CD4-positive, alpha-beta T cell (primary cell): ENCODE data around the gene TMEM187. TPM values are rescaled to one million over a fixed set of nuclear protein-coding genes. Genes with fewer than 3 reads are reported as not detected.

ENCODE experiments used
- ATAC-seq: fragments of 200-7000 bp; cut with Tn5 transposase; one replicate; pipeline ENCODE4 v1.10.0; 2022; ENCODE audit warnings: mild to moderate bottlenecking; ENCODE audit not compliant: poor library complexity
- CTCF ChIA-PET: fragments of 350-600 bp; sonication (Branson Sonifier 250); formaldehyde crosslinking; loops from one replicate; lab custom pipeline; 2021; ENCODE audit warnings: antibody characterized with exemption, inconsistent platforms; lab: Charles Lee
- POLR2A ChIA-PET: fragments of 350-600 bp; sonication (Branson Sonifier 250); formaldehyde crosslinking; loops from one replicate; lab custom pipeline; 2021; ENCODE audit warnings: antibody characterized with exemption, inconsistent platforms; lab: Charles Lee
- DNase-seq, 14 experiments: peaks; one replicate each; pipeline ENCODE4 v3.0.0-alpha.2; 2013 to 2020; ENCODE audit warnings: mixed read lengths in 2 of 14
- H3K27ac ChIP-seq, 2 donors: one replicate each; pipeline versions ENCODE4 v1.5.1 to v1.7.0; 2013; ENCODE audit warnings: low read length in 2 of 2, low read depth in 1 of 2, mild to moderate bottlenecking in 1 of 2
- H3K27me3 ChIP-seq, 2 experiments: 1 replicate in 1 of 2; 2 replicates in 1 of 2; pipeline versions ENCODE4 v1.6.1 to v1.7.0; 2013; ENCODE audit warnings: low read length in 2 of 2, control low read depth in 1 of 2, mild to moderate bottlenecking in 1 of 2, moderate library complexity in 1 of 2; ENCODE audit not compliant: insufficient read depth in 2 of 2, control insufficient read depth in 1 of 2
- H3K36me3 ChIP-seq: one replicate; pipeline ENCODE4 v1.6.1; 2013; ENCODE audit warnings: low read length, control low read depth; ENCODE audit not compliant: insufficient read depth
- H3K4me1 ChIP-seq: one replicate; pipeline ENCODE4 v1.6.1; 2013; ENCODE audit warnings: low read length, control low read depth; ENCODE audit not compliant: insufficient read depth
- H3K4me3 ChIP-seq: one replicate; pipeline ENCODE4 v1.5.1; 2013; ENCODE audit warnings: mild to moderate bottlenecking, low read length, moderate library complexity
- H3K9me3 ChIP-seq, 2 experiments: 1 replicate in 1 of 2; 2 replicates in 1 of 2; pipeline versions ENCODE4 v1.6.1 to v1.7.0; 2013; ENCODE audit warnings: low read length in 2 of 2, mild to moderate bottlenecking in 2 of 2, control low read depth in 1 of 2, moderate library complexity in 1 of 2; ENCODE audit not compliant: control insufficient read depth in 1 of 2, insufficient read depth in 1 of 2
- H3K27ac Mint-ChIP-seq: one replicate; pipeline ENCODE4 v1.8.0; 2020; ENCODE audit warnings: mixed read lengths
- H3K27me3 Mint-ChIP-seq: one replicate; pipeline ENCODE4 v1.8.0; 2021; ENCODE audit warnings: mixed read lengths
- H3K36me3 Mint-ChIP-seq: one replicate; pipeline ENCODE4 v1.8.0; 2021; ENCODE audit warnings: low read depth, mixed read lengths
- H3K4me1 Mint-ChIP-seq: one replicate; pipeline ENCODE4 v1.8.0; 2021; ENCODE audit warnings: low read depth, mixed read lengths
- H3K4me3 Mint-ChIP-seq: one replicate; pipeline ENCODE4 v1.8.0; 2020; ENCODE audit warnings: mild to moderate bottlenecking, mixed read lengths
- H3K9me3 Mint-ChIP-seq: one replicate; pipeline ENCODE4 v1.8.0; 2020; ENCODE audit warnings: mixed read lengths
- intact Hi-C, 2 experiments: fragments of 100-400 bp; cut with DNase I in 1 of 2; cut with micrococcal nuclease in 1 of 2; formaldehyde crosslinking; loops; one replicate each; pipeline versions ENCODE4 v1.15.1 to v1.9.0; 2023 to 2025; cut with DNase I, micrococcal nuclease
- total RNA-seq, 174 experiments: library from RNA in 2 of 174; stranded (reverse) in 2 of 174; gene quantifications; one replicate each; pipeline ENCODE4 v1.2.3 and lab custom pipeline; 2021 to 2026
- TF ChIP-seq, protein P1 (sequence below): fragments of 200-600 bp; IDR thresholded peaks from one replicate; pipeline ENCODE4 v1.8.0; 2022; ENCODE audit warnings: antibody characterized with exemption, mild to moderate bottlenecking

TMEM187 gene
- total RNA-seq, 2 experiments from 2014 or later: 1.4 to 2.0 TPM

DNA sequence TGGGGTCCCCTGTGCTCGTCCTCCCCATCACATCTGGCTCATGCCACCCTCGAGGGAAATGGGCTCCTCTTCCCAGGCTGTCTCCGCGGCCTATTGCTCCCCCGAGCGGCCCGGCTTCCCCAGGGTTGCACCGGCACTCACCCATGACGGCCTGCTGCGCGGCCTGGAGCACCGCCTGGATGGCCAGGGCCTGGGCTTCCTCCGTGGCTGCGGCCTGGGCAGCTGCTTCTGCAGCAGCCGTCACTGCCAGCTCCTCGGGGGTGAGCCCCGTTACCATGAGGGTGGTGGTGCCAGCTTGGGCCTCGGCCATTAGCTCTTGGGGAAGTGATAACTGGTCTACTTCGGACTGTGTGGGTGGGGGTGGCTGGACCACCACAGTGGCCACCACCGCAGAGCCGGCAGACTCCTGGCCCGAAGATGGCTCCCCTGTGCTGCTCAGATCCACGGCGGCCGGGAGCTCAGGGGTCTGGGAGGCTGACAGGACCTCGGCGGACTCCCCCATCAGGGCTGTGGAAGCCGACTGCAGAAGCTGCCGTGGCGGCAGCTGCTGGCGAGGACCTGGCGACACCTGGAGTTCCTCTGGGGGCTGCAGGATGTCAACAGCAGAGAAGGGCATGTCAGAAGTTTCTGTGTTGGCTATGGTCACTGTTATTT lies 20.1 kb upstream of the TMEM187 start:
- Histone ChIP-seq H3K36me3 (peaks cover 85% of the 10 kb centered on the region), H3K4me3 (no peak overlapping the region), H3K4me1 (peaks cover 22% of the 10 kb centered on the region), H3K27ac (no peak overlapping the region), H3K27me3 (no peaks in the 10 kb centered on the region), H3K9me3 (no peaks in the 10 kb centered on the region)
- Mint-ChIP-seq H3K4me1 (peaks cover 11% of the 10 kb centered on the region), H3K9me3 (no peaks in the 10 kb centered on the region), H3K27ac (no peak overlapping the region), H3K4me3 (no peak overlapping the region), H3K27me3 (no peaks in the 10 kb centered on the region), H3K36me3 (peaks cover 55% of the 10 kb centered on the region)
- DNase-seq (no peak), ATAC-seq (no peak)
- POLR2A ChIA-PET: interaction anchor here (1.1 to 1.2 kb wide), 2 partner anchors 17 to 19 kb away, joined by 3 to 4 read pairs; partner anchors contain the start of gene HCFC1
- TF ChIP-seq, protein P1, sequence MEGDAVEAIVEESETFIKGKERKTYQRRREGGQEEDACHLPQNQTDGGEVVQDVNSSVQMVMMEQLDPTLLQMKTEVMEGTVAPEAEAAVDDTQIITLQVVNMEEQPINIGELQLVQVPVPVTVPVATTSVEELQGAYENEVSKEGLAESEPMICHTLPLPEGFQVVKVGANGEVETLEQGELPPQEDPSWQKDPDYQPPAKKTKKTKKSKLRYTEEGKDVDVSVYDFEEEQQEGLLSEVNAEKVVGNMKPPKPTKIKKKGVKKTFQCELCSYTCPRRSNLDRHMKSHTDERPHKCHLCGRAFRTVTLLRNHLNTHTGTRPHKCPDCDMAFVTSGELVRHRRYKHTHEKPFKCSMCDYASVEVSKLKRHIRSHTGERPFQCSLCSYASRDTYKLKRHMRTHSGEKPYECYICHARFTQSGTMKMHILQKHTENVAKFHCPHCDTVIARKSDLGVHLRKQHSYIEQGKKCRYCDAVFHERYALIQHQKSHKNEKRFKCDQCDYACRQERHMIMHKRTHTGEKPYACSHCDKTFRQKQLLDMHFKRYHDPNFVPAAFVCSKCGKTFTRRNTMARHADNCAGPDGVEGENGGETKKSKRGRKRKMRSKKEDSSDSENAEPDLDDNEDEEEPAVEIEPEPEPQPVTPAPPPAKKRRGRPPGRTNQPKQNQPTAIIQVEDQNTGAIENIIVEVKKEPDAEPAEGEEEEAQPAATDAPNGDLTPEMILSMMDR: no peak
- intact Hi-C loops: loop anchor here (1.0 to 5.0 kb wide), 2 partner anchors 188 to 265 kb away; partner anchors contain the start of genes PLXNB3 (in 2 of the 2) and SLC6A8 (in 1 of the 2)
- CTCF ChIA-PET: no interaction called here

DNA sequence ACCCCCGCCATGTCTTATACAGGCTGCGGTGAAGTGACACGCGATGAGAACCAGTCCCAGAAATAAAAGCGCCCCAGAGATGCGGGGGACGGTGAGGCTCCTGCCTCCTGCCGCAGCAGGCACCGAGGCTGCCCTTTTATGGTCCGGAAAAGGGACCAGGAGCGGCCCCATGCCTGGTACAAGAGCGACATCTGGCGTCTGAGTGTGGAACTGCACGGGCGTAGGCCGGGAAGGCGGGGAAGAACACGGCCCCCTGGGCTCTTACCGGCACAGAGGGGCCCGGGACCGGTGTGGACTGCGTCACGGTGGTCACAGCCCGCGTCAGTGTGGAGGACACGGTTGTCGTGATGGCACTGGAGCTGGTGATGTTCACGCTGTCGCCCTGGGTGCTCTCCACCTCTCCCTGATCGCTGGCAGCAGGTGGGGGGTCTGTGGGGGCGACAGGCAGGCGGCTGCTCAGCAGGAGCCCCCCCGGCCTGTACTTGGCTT lies 19.2 kb upstream of the TMEM187 start:
- no peak overlapping the region for H3K27ac ChIP-seq
- CTCF ChIA-PET: no interaction called here
- TF ChIP-seq, protein P1: peak; percentile 79
- ATAC-seq (peak; percentile 81), DNase-seq (peak; percentile 62 to 84 (median 76))
- H3K4me1 ChIP-seq: peaks cover 18% of the 10 kb centered on the region
- Mint-ChIP-seq H3K4me3 (peak overlapping the region; percentile 25), H3K36me3 (peaks cover 56% of the 10 kb centered on the region), H3K27ac (no peak overlapping the region), H3K27me3 (no peaks in the 10 kb centered on the region), H3K9me3 (no peaks in the 10 kb centered on the region), H3K4me1 (peaks cover 9% of the 10 kb centered on the region)
- no peaks in the 10 kb centered on the region for H3K27me3 ChIP-seq
- H3K36me3 ChIP-seq: peaks cover 93% of the 10 kb centered on the region
- intact Hi-C loops: loop anchor here (1.0 to 5.0 kb wide), 2 partner anchors 189 to 266 kb away; partner anchors contain the start of genes PLXNB3 (in 2 of the 2) and SLC6A8 (in 1 of the 2)
- no peaks in the 10 kb centered on the region for H3K9me3 ChIP-seq
- H3K4me3 ChIP-seq: no peak overlapping the region
- POLR2A ChIA-PET: interaction anchor here (1.1 to 1.2 kb wide), 2 partner anchors 9 to 18 kb away, joined by 3 read pairs; partner anchors contain the start of genes HCFC1 and RENBP

DNA sequence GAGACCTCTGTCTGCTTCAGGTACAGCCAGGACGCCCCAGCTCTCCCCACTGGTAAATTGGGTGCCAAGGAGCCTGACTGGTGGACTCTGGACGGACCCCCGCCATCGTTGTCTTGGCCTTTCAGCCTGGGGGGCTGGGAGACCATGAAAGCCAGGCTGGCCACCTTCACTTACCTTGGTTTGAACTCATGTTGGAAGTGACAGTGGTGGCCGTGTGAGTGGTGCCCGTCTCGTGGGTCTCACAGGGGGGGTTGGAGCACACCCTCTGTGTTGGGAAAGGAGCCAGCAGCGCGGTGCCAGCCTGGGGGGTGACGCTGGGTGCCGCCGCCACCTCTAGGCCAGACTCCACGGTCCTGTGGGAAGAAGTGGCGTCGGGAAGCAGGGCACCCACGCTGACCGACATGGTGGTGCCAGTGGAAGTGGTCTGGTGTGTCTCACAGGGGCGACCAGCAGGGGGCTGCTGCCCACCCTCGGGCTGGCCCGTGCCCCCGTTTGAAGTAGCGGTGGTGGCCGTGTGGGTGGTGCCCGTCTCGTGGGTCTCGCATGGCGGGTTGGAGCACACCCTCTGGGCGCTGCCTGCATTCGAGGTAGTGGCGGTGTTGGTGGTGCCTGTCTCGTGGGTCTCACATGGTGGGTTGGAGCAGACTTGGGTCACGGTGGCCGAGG lies 18.5 kb upstream of the TMEM187 start:
- Mint-ChIP-seq H3K9me3 (no peaks in the 10 kb centered on the region), H3K36me3 (peaks cover 56% of the 10 kb centered on the region), H3K4me1 (peaks cover 4% of the 10 kb centered on the region), H3K27me3 (no peaks in the 10 kb centered on the region), H3K27ac (no peak overlapping the region), H3K4me3 (no peak overlapping the region)
- DNase-seq (peak in 1 of 14 experiments; percentile 31), ATAC-seq (no peak)
- H3K36me3 ChIP-seq: peaks cover 90% of the 10 kb centered on the region
- ChIA-PET CTCF (no interaction called here), POLR2A (interaction anchor here (1.1 kb wide), 1 partner anchor 9 kb away, joined by 3 read pairs; the partner anchor contains the start of gene RENBP)
- TF ChIP-seq, protein P1: no peak
- H3K4me1 ChIP-seq: peaks cover 12% of the 10 kb centered on the region
- intact Hi-C loops: loop anchor here (1.0 to 5.0 kb wide), 2 partner anchors 190 to 267 kb away; partner anchors contain the start of genes PLXNB3 (in 2 of the 2) and SLC6A8 (in 1 of the 2)
- H3K4me3 ChIP-seq: no peak overlapping the region
- no peaks in the 10 kb centered on the region for H3K9me3 ChIP-seq
- H3K27ac ChIP-seq: no peak overlapping the region
- no peaks in the 10 kb centered on the region for H3K27me3 ChIP-seq
